Endothelial cell of umbilical vein (primary cell): ENCODE measurements around the gene B4GALT6. TPM values are rescaled to one million over a fixed set of nuclear protein-coding genes. Genes with fewer than 3 reads are reported as not detected.

Experiments used
- BruUV-seq: library from RNA; stranded (reverse); fragments of 400-500 nt; replicated peaks from 2 replicates; lab custom pipeline; 2021; lab: Mats Ljungman, UMichigan
- CTCF ChIA-PET: fragments of 300-600, 350-600 bp; sonication (Branson Sonifier 250); formaldehyde crosslinking; loops from one replicate; lab custom pipeline; 2021; ENCODE audit warnings: antibody characterized with exemption, inconsistent platforms; lab: Charles Lee
- POLR2A ChIA-PET: fragments of 300-600, 350-600 bp; sonication (Branson Sonifier 250); formaldehyde crosslinking; loops from one replicate; lab custom pipeline; 2021; ENCODE audit warnings: antibody characterized with exemption, inconsistent platforms; lab: Charles Lee
- DNase-seq: peaks from one replicate; pipeline ENCODE4 v3.0.0-alpha.2; 2011; ENCODE audit warnings: low read depth, low spot score
- FAIRE-seq: peaks from 2 replicates; lab custom pipeline; 2011; peaks lifted over from hg19 to GRCh38; lab: Jason Lieb, UNC
- H2AFZ ChIP-seq: 2 replicates; pipeline ENCODE4 v1.6.0; 2012; ENCODE audit warnings: low read depth, low read length, control low read depth, inconsistent platforms
- H3K27ac ChIP-seq: 2 replicates; pipeline ENCODE4 v1.5.1; 2011; ENCODE audit warnings: low read depth, mild to moderate bottlenecking, control low read depth, low read length, moderate library complexity; ENCODE audit not compliant: insufficient read depth
- H3K27me3 ChIP-seq, 2 experiments: 2 replicates each; pipeline versions ENCODE4 v1.6.0 to v1.6.1; 2011; ENCODE audit warnings: low read length in 2 of 2, mixed read lengths in 1 of 2; ENCODE audit not compliant: control insufficient read depth in 2 of 2, insufficient read depth in 2 of 2
- H3K36me3 ChIP-seq, 2 experiments: 2 replicates in 1 of 2; 3 replicates in 1 of 2; pipeline ENCODE4 v1.5.1; 2011; ENCODE audit warnings: low read length in 2 of 2, mild to moderate bottlenecking in 1 of 2, moderate library complexity in 1 of 2; ENCODE audit not compliant: control insufficient read depth in 2 of 2, insufficient read depth in 2 of 2; ENCODE audit errors: extremely low read depth in 1 of 2
- H3K4me1 ChIP-seq: 3 replicates; pipeline ENCODE4 v1.5.1; 2011; ENCODE audit warnings: mild to moderate bottlenecking, low read length; ENCODE audit not compliant: control insufficient read depth, insufficient read depth; ENCODE audit errors: extremely low read depth
- H3K4me2 ChIP-seq: 2 replicates; pipeline ENCODE4 v1.6.1; 2011; ENCODE audit warnings: low read length, control low read depth, mixed read lengths; ENCODE audit not compliant: insufficient read depth
- H3K4me3 ChIP-seq, 3 experiments: fragments of 200-600 bp in 1 of 3; sonication (generic), shearing (Covaris generic) in 1 of 3; replicated peaks in 1 of 3; 2 replicates each; pipeline ENCODE4 v1.5.1; 2011 to 2016; ENCODE audit warnings: control low read depth in 3 of 3, low read length in 3 of 3, mild to moderate bottlenecking in 2 of 3, inconsistent platforms in 1 of 3, low read depth in 1 of 3, moderate library complexity in 1 of 3; ENCODE audit not compliant: insufficient read depth in 1 of 3
- H3K79me2 ChIP-seq: 2 replicates; pipeline ENCODE4 v1.6.0; 2012; ENCODE audit warnings: low read length, inconsistent platforms; ENCODE audit not compliant: control insufficient read depth, insufficient read depth
- H3K9ac ChIP-seq: replicated peaks from 2 replicates; pipeline ENCODE3; 2011; ENCODE audit warnings: low read length, control low read depth; ENCODE audit not compliant: insufficient read depth; ENCODE audit errors: extremely low read depth
- H3K9me1 ChIP-seq: replicated peaks from 3 replicates; pipeline ENCODE4 v1.6.0; 2011; ENCODE audit warnings: mild to moderate bottlenecking, low read length; ENCODE audit not compliant: control insufficient read depth, insufficient read depth; ENCODE audit errors: extremely low read depth
- H3K9me3 ChIP-seq: replicated peaks from 2 replicates; pipeline ENCODE4 v1.5.1; 2012; ENCODE audit warnings: low read length, inconsistent platforms; ENCODE audit not compliant: control insufficient read depth, insufficient read depth
- H4K20me1 ChIP-seq: replicated peaks from 2 replicates; pipeline ENCODE3; 2011; ENCODE audit warnings: mild to moderate bottlenecking, low read length; ENCODE audit not compliant: control insufficient read depth, insufficient read depth; ENCODE audit errors: extremely low read depth
- CTCF ChIP-seq, 2 donors: IDR thresholded peaks; 1 replicate in 1 of 2; 2 replicates in 1 of 2; pipeline ENCODE4 v1.5.1; 2011; ENCODE audit warnings: low read length in 2 of 2, mild to moderate bottlenecking in 2 of 2, moderate library complexity in 2 of 2, control low read depth in 1 of 2, inconsistent platforms in 1 of 2, low read depth in 1 of 2; ENCODE audit not compliant: insufficient read depth in 1 of 2; ENCODE audit errors: extremely low read depth in 1 of 2
- EZH2 ChIP-seq: IDR thresholded peaks from 2 replicates; pipeline ENCODE4 v1.6.1; 2012; ENCODE audit warnings: borderline replicate concordance, low read depth, mild to moderate bottlenecking, moderate library complexity, low read length, inconsistent platforms; ENCODE audit not compliant: severe bottlenecking
- FOS ChIP-seq: IDR thresholded peaks from 2 replicates; pipeline ENCODE4 v1.6.1; 2011; ENCODE audit warnings: mild to moderate bottlenecking, low read length, moderate library complexity, borderline replicate concordance; ENCODE audit not compliant: insufficient read depth
- GATA2 ChIP-seq: IDR thresholded peaks from 2 replicates; pipeline ENCODE4 v1.7.0; 2011; ENCODE audit warnings: low read depth, mild to moderate bottlenecking, moderate library complexity, mixed read lengths, low read length; ENCODE audit not compliant: insufficient read length, insufficient read depth
- JUN ChIP-seq: IDR thresholded peaks from 2 replicates; pipeline ENCODE4 v1.6.1; 2011; ENCODE audit warnings: borderline replicate concordance, low read depth; ENCODE audit not compliant: insufficient read length, insufficient read depth
- MAX ChIP-seq: IDR thresholded peaks from 2 replicates; pipeline ENCODE4 v1.6.1; 2011; ENCODE audit not compliant: insufficient read depth, insufficient read length
- MYC ChIP-seq: IDR thresholded peaks from one replicate; pipeline ENCODE4 v1.6.1; 2011; ENCODE audit warnings: mild to moderate bottlenecking, low read depth, low read length
- POLR2A ChIP-seq: IDR thresholded peaks from 2 replicates; pipeline ENCODE4 v1.6.1; 2012; ENCODE audit warnings: low read depth, mild to moderate bottlenecking, control low read depth, low read length
- POLR2AphosphoS5 ChIP-seq: IDR thresholded peaks from 2 replicates; pipeline ENCODE4 v1.6.1; 2012; ENCODE audit warnings: low read depth, mild to moderate bottlenecking, control low read depth, low read length, moderate library complexity; ENCODE audit not compliant: insufficient read depth
- dilution Hi-C: fragments of 300-500 bp; cut with MboI; formaldehyde crosslinking; loops from one replicate; pipeline ENCODE4 v1.15.0; 2019; ENCODE audit warnings: low sequenced_read_pairs; ENCODE audit not compliant: extremely low pct_ligation_motif_present
- intact Hi-C: fragments of 100-400 bp; cut with micrococcal nuclease; formaldehyde crosslinking; loops from one replicate; pipeline ENCODE4 v1.10.0; 2022
- polyA plus RNA-seq, 4 experiments: library from polyadenylated mRNA; depleted of rRNA in 3 of 4; stranded (reverse) in 3 of 4; unstranded in 1 of 4; fragments of >200 nt; gene quantifications; 2 replicates each; pipeline versions ENCODE4 v1.2.1 to v1.2.3, GENCODE V29; 2011 to 2012; ENCODE audit warnings: missing spikeins in 1 of 4
- total RNA-seq: library from RNA; stranded (reverse); gene quantifications from 2 replicates; pipeline ENCODE4 v1.2.3, GENCODE V29; 2021

Gene B4GALT6
- total and polyA plus RNA-seq, 2 donors (not counting 3 experiments of a cell fraction or from before 2014, with no cell fraction given) = 3.9 to 24.2 TPM

- CTCF ChIA-PET = no interaction called here
- no peak for DNase-seq
- dilution Hi-C loops = no loop called here
- no peaks in the 10 kb centered on the region for H3K36me3 ChIP-seq
- no peak for FAIRE-seq
- POLR2A ChIA-PET = no interaction called here
- peaks cover 15% of the 10 kb centered on the region for H3K4me1 ChIP-seq
- no peaks in the 10 kb centered on the region for H3K27me3 ChIP-seq
- no peaks in the 10 kb centered on the region for H3K9me3 ChIP-seq
- TF ChIP-seq FOS (no peak), GATA2 (no peak), POLR2A (no peak), MYC (no peak), POLR2AphosphoS5 (no peak), EZH2 (no peak), MAX (no peak), JUN (no peak), CTCF (IDR thresholded peaks at IDR 0.05; ENCODE audit: extremely low read depth in 1 of 2, insufficient read depth in 1 of 2, low read depth in 1 of 2, low read length in 2 of 2) (no peak)
- H2AFZ ChIP-seq = no peak overlapping the region
- H3K9me1 ChIP-seq = no peaks in the 10 kb centered on the region
- no peak overlapping the region for H3K4me2 ChIP-seq
- no peak overlapping the region for H3K27ac ChIP-seq
- no peak overlapping the region for H3K4me3 ChIP-seq
- no peaks in the 10 kb centered on the region for H3K79me2 ChIP-seq
- no peak overlapping the region for H3K9ac ChIP-seq
- no peaks in the 10 kb centered on the region for H4K20me1 ChIP-seq
- no TSS peak for BruUV-seq
- intact Hi-C loops = no loop called here
These were observed 52.0 kb downstream of the B4GALT6 start for GRCh38 chr18:31632356-31632755.
